Fibroblast of lung (primary cell): ENCODE measurements around the gene FNDC3B.

Source experiments
- CTCF ChIP-seq, 2 donors: IDR thresholded peaks in 1 of 2; conservative IDR thresholded peaks in 1 of 2; 1 replicate in 1 of 2; 2 replicates in 1 of 2; pipeline ENCODE4 v1.5.1; 2011 to 2012; ENCODE audit warnings: low read length in 2 of 2, control low read depth in 1 of 2, inconsistent platforms in 1 of 2, low read depth in 1 of 2, mild to moderate bottlenecking in 1 of 2
- EZH2 ChIP-seq: IDR thresholded peaks from 2 replicates; pipeline ENCODE4 v1.5.1; 2012; ENCODE audit warnings: low read length, control low read depth, mild to moderate bottlenecking; ENCODE audit errors: missing control alignments

GRCh38 chr3:172224560-172225214 is 185.3 kb downstream of the FNDC3B start:
- TF ChIP-seq CTCF (conservative IDR thresholded peaks at IDR 0.05 in 1 of 2, IDR thresholded peaks at IDR 0.05 in 1 of 2; ENCODE audit: low read depth in 1 of 2, low read length in 2 of 2) (no peak), EZH2 (no peak)
